ENCODE data around the gene ATP6V1A.

ATP6V1A gene

DNA sequence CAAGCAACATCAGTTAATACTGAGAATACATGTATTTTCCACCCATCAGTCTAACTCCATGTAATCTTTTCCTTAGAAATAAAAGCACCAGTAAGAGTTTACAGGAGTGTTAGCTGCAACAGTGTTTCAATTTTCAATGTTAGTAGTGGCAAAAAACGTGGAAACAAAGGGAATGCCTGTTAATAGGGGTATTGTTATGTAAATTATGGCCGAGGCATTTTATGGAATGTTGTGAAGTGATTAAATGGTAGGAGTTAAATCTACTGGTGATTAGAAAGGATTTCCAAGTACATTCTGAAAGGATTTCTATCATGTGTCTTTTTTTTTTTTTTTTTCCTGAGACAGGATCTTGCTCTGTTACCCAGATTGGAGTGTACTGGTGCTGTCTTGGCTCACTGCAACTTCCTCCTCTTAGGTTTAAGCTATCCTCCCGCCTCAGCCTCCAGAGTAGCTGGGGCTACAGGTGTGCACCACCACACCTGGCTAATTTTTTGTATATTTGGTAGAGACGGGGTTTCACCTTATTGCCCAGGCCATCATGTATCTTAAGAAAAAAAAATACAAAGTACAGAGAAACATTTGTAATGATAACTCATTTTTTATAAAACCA lies 6.6 kb downstream of the ATP6V1A start:
- Histone ChIP-seq H3K9me3 (ENCODE audit: control insufficient read depth, low read length) (no peaks in the 10 kb centered on the region), H2AFZ (no peak overlapping the region), H3K4me1 (peaks cover 8% of the 10 kb centered on the region), H3K27me3 (ENCODE audit: control insufficient read depth, insufficient read depth, low read length) (no peaks in the 10 kb centered on the region), H3K9ac (no peak overlapping the region), H3K4me3 (ENCODE audit: low read depth, low read length) (no peak overlapping the region), H3K36me3 (ENCODE audit: control insufficient read depth, insufficient read depth, low read length) (no peaks in the 10 kb centered on the region), H3K27ac (no peak overlapping the region), H3K4me2 (ENCODE audit: low read length) (no peak overlapping the region), H3K79me2 (peaks cover 53% of the 10 kb centered on the region)
- TF ChIP-seq, protein P1, sequence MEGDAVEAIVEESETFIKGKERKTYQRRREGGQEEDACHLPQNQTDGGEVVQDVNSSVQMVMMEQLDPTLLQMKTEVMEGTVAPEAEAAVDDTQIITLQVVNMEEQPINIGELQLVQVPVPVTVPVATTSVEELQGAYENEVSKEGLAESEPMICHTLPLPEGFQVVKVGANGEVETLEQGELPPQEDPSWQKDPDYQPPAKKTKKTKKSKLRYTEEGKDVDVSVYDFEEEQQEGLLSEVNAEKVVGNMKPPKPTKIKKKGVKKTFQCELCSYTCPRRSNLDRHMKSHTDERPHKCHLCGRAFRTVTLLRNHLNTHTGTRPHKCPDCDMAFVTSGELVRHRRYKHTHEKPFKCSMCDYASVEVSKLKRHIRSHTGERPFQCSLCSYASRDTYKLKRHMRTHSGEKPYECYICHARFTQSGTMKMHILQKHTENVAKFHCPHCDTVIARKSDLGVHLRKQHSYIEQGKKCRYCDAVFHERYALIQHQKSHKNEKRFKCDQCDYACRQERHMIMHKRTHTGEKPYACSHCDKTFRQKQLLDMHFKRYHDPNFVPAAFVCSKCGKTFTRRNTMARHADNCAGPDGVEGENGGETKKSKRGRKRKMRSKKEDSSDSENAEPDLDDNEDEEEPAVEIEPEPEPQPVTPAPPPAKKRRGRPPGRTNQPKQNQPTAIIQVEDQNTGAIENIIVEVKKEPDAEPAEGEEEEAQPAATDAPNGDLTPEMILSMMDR (IDR thresholded peaks at IDR 0.05), result no peak

DNA sequence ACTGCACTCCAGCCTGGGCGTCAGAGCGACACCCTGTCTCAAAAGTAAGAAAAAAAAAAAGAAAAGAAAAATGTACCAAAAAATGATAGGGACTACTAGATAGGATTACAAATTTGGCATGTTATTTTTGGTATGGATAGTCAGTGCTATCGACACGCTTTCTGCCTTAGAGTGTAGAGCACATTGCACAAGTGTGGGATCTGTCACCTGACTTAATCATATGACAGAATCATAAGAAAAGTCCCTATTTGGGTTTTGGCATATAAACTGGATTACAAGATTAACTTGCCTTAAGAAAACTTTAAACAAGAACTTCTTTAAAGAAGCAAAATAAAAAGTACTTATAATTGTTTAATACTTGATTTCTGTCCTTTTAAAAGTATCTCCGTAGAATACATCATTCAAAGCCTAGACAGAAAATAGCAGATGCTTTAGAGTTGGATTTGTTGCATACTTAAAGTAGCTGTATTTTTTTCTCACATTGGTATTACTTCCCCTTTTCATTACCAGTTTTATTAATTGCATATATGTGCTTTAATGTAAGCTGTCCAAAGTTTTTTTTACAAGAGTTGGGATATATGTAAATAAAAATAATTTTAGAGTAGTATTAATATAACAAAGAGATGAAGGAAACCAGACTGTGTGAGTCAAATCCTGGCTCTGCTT lies 7.8 kb downstream of the ATP6V1A start:
- TF ChIP-seq, protein P1 (IDR thresholded peaks at IDR 0.05), result no peak
- Histone ChIP-seq H3K4me3 (ENCODE audit: low read depth, low read length) (no peak overlapping the region), H3K27me3 (ENCODE audit: control insufficient read depth, insufficient read depth, low read length) (no peaks in the 10 kb centered on the region), H3K79me2 (peaks cover 52% of the 10 kb centered on the region), H3K4me2 (ENCODE audit: low read length) (no peak overlapping the region), H2AFZ (no peak overlapping the region), H3K4me1 (peaks cover 3% of the 10 kb centered on the region), H3K9ac (no peak overlapping the region), H3K9me3 (ENCODE audit: control insufficient read depth, low read length) (no peaks in the 10 kb centered on the region), H3K27ac (no peak overlapping the region), H3K36me3 (ENCODE audit: control insufficient read depth, insufficient read depth, low read length) (no peaks in the 10 kb centered on the region)

DNA sequence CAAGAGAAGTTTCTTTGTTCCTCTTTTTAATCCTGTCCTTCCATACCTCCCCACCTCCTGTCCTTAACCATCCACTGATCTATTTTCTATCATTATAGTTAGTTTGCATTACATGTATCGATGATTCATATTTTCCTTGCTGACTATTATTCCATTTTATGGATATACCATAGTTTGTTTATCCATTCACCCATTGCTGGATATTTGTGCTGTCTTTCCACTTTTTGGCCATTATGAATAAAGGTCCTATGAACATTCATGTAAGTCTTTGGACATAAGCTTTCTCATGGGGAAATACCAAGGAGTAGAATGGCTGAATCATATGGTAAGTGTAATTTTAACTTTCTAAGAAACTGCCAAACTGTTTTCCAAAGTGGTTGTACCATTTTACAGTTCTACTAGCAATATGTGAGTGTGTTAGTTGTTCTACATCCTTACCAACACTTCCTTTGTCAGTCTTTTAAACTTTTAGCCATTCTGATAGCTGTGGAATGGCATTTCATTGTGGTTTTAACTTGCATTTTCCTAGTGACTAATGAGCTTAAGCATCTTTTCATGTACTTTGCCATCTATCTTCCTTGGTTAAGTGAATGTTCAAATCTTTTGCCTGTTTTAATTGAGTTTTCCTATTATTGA lies 11.7 kb downstream of the ATP6V1A start:
- H3K4me2 ChIP-seq (ENCODE audit: low read length), result no peak overlapping the region
- peaks cover 54% of the 10 kb centered on the region for H3K79me2 ChIP-seq
- H3K27me3 ChIP-seq (ENCODE audit: control insufficient read depth, insufficient read depth, low read length), result no peaks in the 10 kb centered on the region
- no peak overlapping the region for H3K9ac ChIP-seq
- no peak overlapping the region for H3K4me3 ChIP-seq (ENCODE audit: low read depth, low read length)
- no peak overlapping the region for H2AFZ ChIP-seq
- TF ChIP-seq, protein P1 (IDR thresholded peaks at IDR 0.05), result no peak
- H3K9me3 ChIP-seq (ENCODE audit: control insufficient read depth, low read length), result no peaks in the 10 kb centered on the region
- no peaks in the 10 kb centered on the region for H3K4me1 ChIP-seq
- H3K27ac ChIP-seq, result no peak overlapping the region
- no peaks in the 10 kb centered on the region for H3K36me3 ChIP-seq (ENCODE audit: control insufficient read depth, insufficient read depth, low read length)

DNA sequence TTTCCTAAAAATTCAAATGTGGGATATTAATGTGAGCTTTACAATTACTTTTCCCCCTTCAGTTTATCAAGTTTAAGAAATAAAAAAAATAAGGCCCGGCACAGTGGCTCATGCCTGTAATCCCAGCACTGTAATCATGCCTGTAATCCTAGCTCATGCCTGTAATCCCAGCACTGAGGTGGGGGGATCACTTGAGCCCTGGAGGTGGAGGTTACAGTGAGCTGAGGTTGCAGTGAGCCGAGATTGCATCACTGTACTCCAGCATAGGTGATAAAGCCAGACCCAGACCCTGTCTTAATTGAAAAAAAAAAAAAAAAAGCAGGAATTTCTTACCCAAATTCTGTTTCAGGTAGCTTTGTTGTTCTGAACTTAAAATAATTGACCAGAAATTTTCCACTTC lies 17.9 kb downstream of the ATP6V1A start:
- H2AFZ ChIP-seq, result no peak overlapping the region
- no peak overlapping the region for H3K9ac ChIP-seq
- peaks cover 31% of the 10 kb centered on the region for H3K79me2 ChIP-seq
- no peaks in the 10 kb centered on the region for H3K9me3 ChIP-seq (ENCODE audit: control insufficient read depth, low read length)
- TF ChIP-seq, protein P1 (IDR thresholded peaks at IDR 0.05), result no peak
- no peaks in the 10 kb centered on the region for H3K36me3 ChIP-seq (ENCODE audit: control insufficient read depth, insufficient read depth, low read length)
- H3K4me2 ChIP-seq (ENCODE audit: low read length), result no peak overlapping the region
- H3K27me3 ChIP-seq (ENCODE audit: control insufficient read depth, insufficient read depth, low read length), result no peaks in the 10 kb centered on the region
- H3K4me3 ChIP-seq (ENCODE audit: low read depth, low read length), result no peak overlapping the region
- H3K4me1 ChIP-seq, result peaks cover 3% of the 10 kb centered on the region
- H3K27ac ChIP-seq, result no peak overlapping the region
